Renal cortical epithelial cell (primary cell): ENCODE results near the gene PXK. TPM values are rescaled to one million over a fixed set of nuclear protein-coding genes. Genes with fewer than 3 reads are reported as not detected.

ENCODE experiments used
- DNase-seq: peaks from one replicate; pipeline ENCODE4 v3.0.0-alpha.2; 2011; ENCODE audit warnings: low read depth
- total RNA-seq: library from RNA; depleted of rRNA; stranded (reverse); fragments of >200 nt; gene quantifications from 2 replicates; pipeline ENCODE4 v1.2.3, GENCODE V29; 2014

Gene PXK
- total RNA-seq, 1 donor from 2014 or later = 19.3 TPM

GRCh38 chr3:58347984-58348383 lies 15.3 kb downstream of the PXK start:
- DNase-seq = no peak

- DNase-seq = no peak
Measured at GRCh38 chr3:58349792-58350626, 17.3 kb downstream of the PXK start.

- no peak for DNase-seq
Measured at GRCh38 chr3:58350627-58351013, 17.9 kb downstream of the PXK start.

- no peak for DNase-seq
Measured at GRCh38 chr3:58351920-58352319, 19.2 kb downstream of the PXK start.

GRCh38 chr3:58352626-58353025 lies 19.9 kb downstream of the PXK start:
- DNase-seq = no peak

- DNase-seq = peak; percentile 24
Measured at GRCh38 chr3:58353722-58354553, 21.2 kb downstream of the PXK start.

DNA sequence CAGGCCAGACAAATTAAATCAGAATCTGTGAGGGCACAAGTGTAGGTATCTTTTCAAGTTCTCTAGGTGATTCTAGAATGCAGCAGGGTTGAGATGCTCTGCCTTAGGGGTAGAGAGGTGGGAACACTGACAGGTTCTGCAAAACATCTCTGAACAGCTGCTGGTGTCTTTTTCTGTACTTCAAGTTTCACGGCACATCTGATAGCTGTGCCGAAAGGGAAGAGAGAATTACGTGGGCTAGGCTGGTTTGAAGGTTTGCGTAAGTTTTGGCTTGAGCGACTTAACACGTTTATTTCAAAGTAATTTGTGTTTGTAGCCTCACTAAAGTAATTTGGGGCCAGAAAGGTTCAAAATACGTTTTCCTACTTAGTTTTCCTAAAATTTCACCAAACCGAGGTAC lies 22.5 kb downstream of the PXK start:
- no peak for DNase-seq

DNA sequence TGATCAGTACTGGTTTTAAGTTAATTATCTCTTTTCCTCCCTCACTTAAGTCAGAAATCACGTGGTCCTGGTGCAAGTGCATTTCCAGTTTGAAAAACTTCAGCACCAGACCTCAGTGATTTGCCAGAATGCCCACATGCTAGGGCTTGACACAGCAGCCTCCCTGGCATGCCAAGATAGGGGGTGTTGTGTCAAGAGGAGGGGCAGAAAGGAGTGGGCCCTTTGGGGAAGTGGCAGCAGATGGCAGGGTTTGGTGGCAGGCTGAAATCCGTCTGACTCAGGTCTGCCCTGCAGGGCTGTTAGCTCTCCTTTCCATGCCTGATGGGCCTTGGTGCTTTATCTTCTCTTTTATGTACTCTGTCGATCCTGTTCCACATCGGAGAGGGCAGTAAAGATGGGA lies 23.4 kb downstream of the PXK start:
- no peak for DNase-seq

- no peak for DNase-seq
Measured at GRCh38 chr3:58357402-58357801, 24.7 kb downstream of the PXK start.

- DNase-seq = no peak
Measured at GRCh38 chr3:58358092-58358491, 25.4 kb downstream of the PXK start.

- DNase-seq = no peak
Measured at GRCh38 chr3:58358808-58359207, 26.1 kb downstream of the PXK start.

DNA sequence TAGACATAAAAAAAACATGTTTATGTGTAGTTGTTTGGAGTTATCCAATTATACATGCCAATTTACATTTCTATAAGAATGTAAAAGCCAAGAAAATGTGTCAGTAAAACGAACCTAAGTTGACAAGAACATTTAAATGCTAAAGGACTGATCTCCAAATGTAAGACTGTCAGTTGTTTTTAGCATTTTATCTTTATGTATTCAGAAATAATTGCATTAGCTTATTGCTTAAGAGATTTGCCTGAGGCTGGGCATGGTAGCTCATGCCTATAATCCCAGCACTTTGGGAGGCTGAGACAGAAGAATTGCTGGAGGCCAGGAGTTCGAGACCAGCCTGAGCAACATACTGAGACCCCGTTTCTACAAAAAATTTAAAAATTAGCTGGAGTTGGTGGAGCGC lies 26.9 kb downstream of the PXK start:
- no peak for DNase-seq

GRCh38 chr3:58361866-58362265 lies 29.2 kb downstream of the PXK start:
- DNase-seq = no peak

GRCh38 chr3:58366699-58367098 lies 34.0 kb downstream of the PXK start:
- DNase-seq = peak; percentile 11

- no peak for DNase-seq
Measured at GRCh38 chr3:58369038-58369437, 36.3 kb downstream of the PXK start.

DNA sequence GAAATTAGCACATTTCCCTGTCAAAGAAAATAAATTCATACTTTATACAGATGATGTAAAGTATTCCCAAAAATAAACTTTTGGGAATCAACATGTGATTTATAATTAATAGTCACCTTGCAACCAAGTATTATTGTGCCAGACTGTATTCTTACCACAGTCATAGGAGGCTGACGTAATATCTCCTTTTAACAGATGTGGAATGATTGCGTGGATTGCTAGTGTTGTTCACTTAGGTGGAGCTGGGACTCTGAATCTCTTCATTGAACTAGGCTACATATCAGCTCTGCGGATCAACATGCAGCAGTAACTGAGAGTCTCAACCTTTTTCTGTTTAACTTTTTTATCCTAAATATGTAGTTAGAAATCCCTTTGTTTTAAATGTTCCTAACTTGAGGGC lies 37.2 kb downstream of the PXK start:
- no peak for DNase-seq

GRCh38 chr3:58370407-58370806 lies 37.7 kb downstream of the PXK start:
- no peak for DNase-seq

- no peak for DNase-seq
Measured at GRCh38 chr3:58371754-58372153, 39.1 kb downstream of the PXK start.

- DNase-seq = peak; percentile 55
Measured at GRCh38 chr3:58375254-58375653, 42.6 kb downstream of the PXK start.

- no peak for DNase-seq
Measured at GRCh38 chr3:58377168-58377567, 44.5 kb downstream of the PXK start.

DNA sequence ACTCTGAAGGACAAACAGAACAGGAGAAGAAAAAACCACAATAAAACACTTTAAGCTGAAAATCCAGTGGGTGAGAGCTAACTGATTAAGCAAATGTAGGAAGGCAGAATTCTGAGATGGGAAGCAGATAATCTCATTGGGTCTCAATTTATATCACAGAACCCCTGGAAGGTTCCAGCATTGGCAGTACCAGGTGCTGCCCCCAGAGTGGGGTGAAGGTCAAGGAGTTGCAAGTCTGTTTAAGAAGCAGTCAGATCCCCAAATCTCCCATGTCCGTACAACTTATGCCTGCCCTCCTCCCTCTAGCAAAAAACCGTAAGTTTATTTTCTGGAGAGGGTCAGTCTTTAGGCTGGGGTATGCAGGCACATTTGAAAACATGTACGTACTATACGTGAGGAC lies 45.1 kb downstream of the PXK start:
- DNase-seq = no peak

DNA sequence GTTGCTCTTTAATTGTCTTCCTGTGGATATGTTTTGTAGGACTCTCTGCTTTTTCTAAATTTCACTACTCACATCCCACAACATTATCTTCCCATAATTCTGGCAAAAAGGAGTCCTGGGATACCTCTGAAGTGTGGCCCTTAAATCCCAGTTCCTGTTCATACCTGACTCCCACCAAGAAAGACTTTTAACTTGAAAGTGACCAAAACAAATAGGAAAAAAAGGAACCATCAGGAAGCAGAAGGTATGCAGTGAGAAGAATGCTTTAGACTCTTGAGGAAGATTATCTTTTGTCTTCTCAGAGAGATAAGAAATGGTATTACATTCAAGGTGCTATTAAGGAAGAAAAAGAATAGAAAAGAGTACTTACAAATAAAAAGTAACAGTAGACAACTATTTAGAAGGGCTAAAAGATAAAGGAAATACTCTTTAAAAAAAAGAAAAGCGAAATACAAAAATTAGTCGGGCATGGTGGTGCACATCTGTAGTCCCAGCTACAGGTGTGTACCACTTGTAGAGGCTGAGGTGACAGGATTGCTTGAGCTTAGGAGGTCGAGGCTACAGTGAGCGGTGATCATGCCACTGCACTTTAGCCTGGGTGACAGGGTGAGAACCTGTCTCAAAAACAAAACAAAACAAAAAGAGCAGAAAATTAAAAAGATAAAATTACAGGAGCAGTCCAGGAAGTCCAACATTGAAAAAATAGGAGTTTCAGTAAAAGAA lies 46.8 kb downstream of the PXK start:
- DNase-seq = no peak
